SU-DHL-6 (cell line): ENCODE data around the gene CATSPERB.
"Not testable (repeated sequence)": the region's sequence is repeated elsewhere in the genome, so short reads cannot be mapped to it uniquely, and the experiment has no call there.

Experiments used
- H2AFZ ChIP-seq: fragments of 200-600 bp; sonication (generic); 2 replicates; pipeline ENCODE4 v1.6.1; 2014; ENCODE audit warnings: low read depth, mild to moderate bottlenecking, moderate library complexity, mixed read lengths, antibody characterized with exemption, low read length; ENCODE audit not compliant: severe bottlenecking
- H3F3A ChIP-seq: fragments of 200-600 bp; shearing (Covaris generic); 2 replicates; pipeline ENCODE4 v1.6.0; 2016; ENCODE audit warnings: antibody characterized with exemption, mild to moderate bottlenecking; ENCODE audit not compliant: insufficient read depth
- H3K27ac ChIP-seq: fragments of 200-600 bp; sonication (generic); 2 replicates; pipeline ENCODE4 v1.5.1; 2016; ENCODE audit warnings: low read depth, mild to moderate bottlenecking, low read length, moderate library complexity, mixed read lengths
- H3K27me3 ChIP-seq: fragments of 200-600 bp; sonication (generic), shearing (Covaris generic); 2 replicates; pipeline ENCODE4 v1.6.0; 2014; ENCODE audit warnings: mild to moderate bottlenecking, low read length
- H3K36me3 ChIP-seq: fragments of 200-600 bp; sonication (generic); 2 replicates; pipeline ENCODE4 v1.6.1; 2014; ENCODE audit warnings: mild to moderate bottlenecking, low read length, mixed read lengths
- H3K4me2 ChIP-seq: fragments of 300-600, 200-600 bp; shearing (Covaris generic), sonication (generic); 2 replicates; pipeline ENCODE4 v1.6.0; 2014; ENCODE audit warnings: low read length, low read depth, mild to moderate bottlenecking; ENCODE audit not compliant: poor library complexity, severe bottlenecking
- H3K4me3 ChIP-seq: fragments of 200-600 bp; sonication (generic); 2 replicates; pipeline ENCODE4 v1.5.1; 2014; ENCODE audit warnings: antibody characterized with exemption, low read length, mild to moderate bottlenecking, mixed read lengths; ENCODE audit not compliant: insufficient read depth, poor library complexity, severe bottlenecking
- H3K79me2 ChIP-seq: fragments of 200-600 bp; sonication (generic); 2 replicates; pipeline ENCODE4 v1.6.1; 2014; ENCODE audit warnings: mild to moderate bottlenecking, low read length, moderate library complexity; ENCODE audit not compliant: insufficient read depth
- H3K9ac ChIP-seq: fragments of 200-600 bp; sonication (generic); 2 replicates; pipeline ENCODE4 v1.7.0; 2014; ENCODE audit warnings: mild to moderate bottlenecking, low read length
- H3K9me2 ChIP-seq: fragments of 200-600 bp; sonication (generic); replicated peaks from 2 replicates; pipeline ENCODE4 v1.6.1; 2014; ENCODE audit warnings: low read length; ENCODE audit not compliant: insufficient read depth
- H3K9me3 ChIP-seq: fragments of 200-600 bp; sonication (generic); 2 replicates; pipeline ENCODE4 v1.6.1; 2014; ENCODE audit warnings: low read length, mixed read lengths; ENCODE audit not compliant: insufficient read depth
- H4K20me1 ChIP-seq: fragments of 200-600 bp; sonication (generic); 2 replicates; pipeline ENCODE4 v1.6.1; 2014; ENCODE audit warnings: low read depth, mild to moderate bottlenecking, antibody characterized with exemption, low read length, moderate library complexity, mixed read lengths
- EZH2phosphoT487 ChIP-seq: fragments of 200-600 bp; sonication (generic), shearing (Covaris generic); conservative IDR thresholded peaks from 2 replicates; pipeline ENCODE4 v1.6.1; 2018; ENCODE audit warnings: mild to moderate bottlenecking, antibody characterized with exemption, low read length, moderate library complexity, mixed read lengths
- TF ChIP-seq, protein P1 (sequence below): fragments of 200-600 bp; sonication (generic); IDR thresholded peaks from one replicate; pipeline ENCODE4 v1.5.1; 2017; ENCODE audit warnings: antibody characterized with exemption, mild to moderate bottlenecking, low read length, moderate library complexity; ENCODE audit not compliant: insufficient read depth, poor library complexity, severe bottlenecking

CATSPERB gene

DNA sequence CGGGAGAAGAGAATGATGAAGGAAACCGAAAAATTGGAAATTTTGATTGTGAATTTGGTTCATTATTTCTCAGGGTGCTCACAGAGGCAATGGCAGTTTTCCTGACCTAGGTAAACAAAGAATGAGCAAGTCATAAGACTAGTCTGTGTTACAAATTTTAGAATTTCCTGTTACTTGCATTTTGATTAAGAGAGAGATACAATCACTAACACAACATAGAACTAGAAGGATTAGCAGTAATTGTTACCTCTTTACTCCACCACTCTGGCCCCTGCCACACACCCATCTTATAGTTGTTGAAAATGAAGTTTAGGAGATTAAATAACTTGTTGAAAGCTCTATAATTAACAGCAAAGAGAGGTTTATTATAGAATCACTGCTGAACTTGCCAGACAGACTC lies 62.0 kb downstream of the CATSPERB start:
- Histone ChIP-seq H3K79me2 (no peaks in the 10 kb centered on the region), H3K36me3 (no peaks in the 10 kb centered on the region), H3K9ac (no peak overlapping the region), H4K20me1 (no peaks in the 10 kb centered on the region), H3K4me2 (no peak overlapping the region), H3K27me3 (no peaks in the 10 kb centered on the region), H3F3A (no peaks in the 10 kb centered on the region), H2AFZ (no peak overlapping the region), H3K9me3 (no peaks in the 10 kb centered on the region), H3K27ac (no peak overlapping the region), H3K9me2 (no peaks in the 10 kb centered on the region), H3K4me3 (no peak overlapping the region)
- TF ChIP-seq EZH2phosphoT487: no peak
- TF ChIP-seq, protein P1, sequence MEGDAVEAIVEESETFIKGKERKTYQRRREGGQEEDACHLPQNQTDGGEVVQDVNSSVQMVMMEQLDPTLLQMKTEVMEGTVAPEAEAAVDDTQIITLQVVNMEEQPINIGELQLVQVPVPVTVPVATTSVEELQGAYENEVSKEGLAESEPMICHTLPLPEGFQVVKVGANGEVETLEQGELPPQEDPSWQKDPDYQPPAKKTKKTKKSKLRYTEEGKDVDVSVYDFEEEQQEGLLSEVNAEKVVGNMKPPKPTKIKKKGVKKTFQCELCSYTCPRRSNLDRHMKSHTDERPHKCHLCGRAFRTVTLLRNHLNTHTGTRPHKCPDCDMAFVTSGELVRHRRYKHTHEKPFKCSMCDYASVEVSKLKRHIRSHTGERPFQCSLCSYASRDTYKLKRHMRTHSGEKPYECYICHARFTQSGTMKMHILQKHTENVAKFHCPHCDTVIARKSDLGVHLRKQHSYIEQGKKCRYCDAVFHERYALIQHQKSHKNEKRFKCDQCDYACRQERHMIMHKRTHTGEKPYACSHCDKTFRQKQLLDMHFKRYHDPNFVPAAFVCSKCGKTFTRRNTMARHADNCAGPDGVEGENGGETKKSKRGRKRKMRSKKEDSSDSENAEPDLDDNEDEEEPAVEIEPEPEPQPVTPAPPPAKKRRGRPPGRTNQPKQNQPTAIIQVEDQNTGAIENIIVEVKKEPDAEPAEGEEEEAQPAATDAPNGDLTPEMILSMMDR: no peak

DNA sequence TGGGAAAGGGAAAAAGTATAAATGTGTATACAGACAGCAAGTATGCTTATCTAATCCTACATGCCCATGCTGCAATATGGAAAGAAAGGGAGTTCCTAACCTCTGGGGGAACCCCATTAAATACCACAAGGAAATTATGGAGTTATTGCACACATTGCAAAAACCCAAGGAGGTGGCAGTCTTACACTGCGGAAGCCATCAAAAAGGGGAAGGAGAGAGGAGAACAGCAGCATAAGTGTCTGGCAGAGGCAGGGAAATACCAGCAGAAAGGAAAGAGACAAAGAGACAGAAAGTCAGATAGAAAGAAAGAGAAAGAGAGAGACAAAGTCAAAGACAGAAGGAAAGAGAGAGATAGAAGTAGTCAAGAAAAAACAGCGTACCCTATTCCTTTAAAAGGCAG lies 64.8 kb downstream of the CATSPERB start:
- not testable (repeated sequence) for H3K9ac ChIP-seq, H3K36me3 ChIP-seq, H2AFZ ChIP-seq, H3K79me2 ChIP-seq, H3F3A ChIP-seq, H3K9me2 ChIP-seq, H3K27ac ChIP-seq, H3K4me3 ChIP-seq, H3K9me3 ChIP-seq, H3K4me2 ChIP-seq, H3K27me3 ChIP-seq, H4K20me1 ChIP-seq

DNA sequence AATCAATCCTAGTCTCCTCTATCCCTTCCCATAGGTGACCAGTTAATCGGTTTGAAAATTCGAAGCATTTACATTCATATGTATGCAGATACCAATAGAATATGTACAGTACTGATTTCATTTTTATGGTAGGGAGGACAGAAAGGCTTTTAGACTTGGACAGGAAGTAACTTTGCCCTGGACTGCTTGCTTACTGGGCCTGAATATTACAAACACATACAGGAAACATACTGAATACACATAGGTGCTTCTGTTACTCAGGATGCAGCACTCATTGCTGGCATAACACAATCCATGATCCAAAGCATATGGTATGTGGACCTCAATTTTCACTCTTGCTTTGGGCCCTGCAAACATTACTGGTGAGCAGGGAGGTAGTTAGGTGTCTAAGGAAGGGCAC lies 71.1 kb downstream of the CATSPERB start:
- Histone ChIP-seq H2AFZ (no peak overlapping the region), H3K79me2 (no peaks in the 10 kb centered on the region), H3K27me3 (no peaks in the 10 kb centered on the region), H3K4me3 (no peak overlapping the region), H3K27ac (no peak overlapping the region), H4K20me1 (no peaks in the 10 kb centered on the region), H3K9me2 (no peaks in the 10 kb centered on the region), H3K9ac (no peak overlapping the region), H3F3A (no peaks in the 10 kb centered on the region), H3K36me3 (no peaks in the 10 kb centered on the region), H3K9me3 (no peaks in the 10 kb centered on the region), H3K4me2 (no peak overlapping the region)
- TF ChIP-seq, protein P1: no peak
- no peak for TF ChIP-seq EZH2phosphoT487

DNA sequence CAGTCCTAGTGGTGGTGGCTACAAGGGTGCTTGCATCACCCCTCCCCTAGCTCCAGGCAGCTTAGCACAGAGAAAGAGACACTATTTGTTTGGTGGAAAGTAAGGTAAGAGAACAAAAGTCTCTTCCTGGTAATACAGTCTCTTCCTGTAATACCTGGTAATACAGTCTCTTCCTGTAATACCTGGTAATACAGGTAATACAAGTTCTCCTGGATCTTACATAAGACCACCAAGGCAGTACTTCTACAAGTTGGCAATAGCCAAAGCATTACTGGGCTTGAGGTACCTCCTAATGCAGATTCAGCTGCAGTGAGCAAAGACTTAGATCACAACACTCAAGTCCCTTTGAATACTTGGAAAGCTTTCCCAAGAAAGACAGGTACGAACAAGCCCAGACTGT lies 77.0 kb downstream of the CATSPERB start:
- H2AFZ ChIP-seq: no peak overlapping the region
- TF ChIP-seq, protein P1: no peak
- H3K9me3 ChIP-seq: no peaks in the 10 kb centered on the region
- H3K9me2 ChIP-seq: no peaks in the 10 kb centered on the region
- H3K36me3 ChIP-seq: no peaks in the 10 kb centered on the region
- H3K9ac ChIP-seq: no peak overlapping the region
- no peak overlapping the region for H3K27ac ChIP-seq
- H4K20me1 ChIP-seq: no peaks in the 10 kb centered on the region
- H3K79me2 ChIP-seq: no peaks in the 10 kb centered on the region
- H3K27me3 ChIP-seq: no peaks in the 10 kb centered on the region
- H3F3A ChIP-seq: no peaks in the 10 kb centered on the region
- no peak overlapping the region for H3K4me2 ChIP-seq
- H3K4me3 ChIP-seq: no peak overlapping the region
